ENCODE measurements around the gene E2F1.

Gene E2F1

DNA sequence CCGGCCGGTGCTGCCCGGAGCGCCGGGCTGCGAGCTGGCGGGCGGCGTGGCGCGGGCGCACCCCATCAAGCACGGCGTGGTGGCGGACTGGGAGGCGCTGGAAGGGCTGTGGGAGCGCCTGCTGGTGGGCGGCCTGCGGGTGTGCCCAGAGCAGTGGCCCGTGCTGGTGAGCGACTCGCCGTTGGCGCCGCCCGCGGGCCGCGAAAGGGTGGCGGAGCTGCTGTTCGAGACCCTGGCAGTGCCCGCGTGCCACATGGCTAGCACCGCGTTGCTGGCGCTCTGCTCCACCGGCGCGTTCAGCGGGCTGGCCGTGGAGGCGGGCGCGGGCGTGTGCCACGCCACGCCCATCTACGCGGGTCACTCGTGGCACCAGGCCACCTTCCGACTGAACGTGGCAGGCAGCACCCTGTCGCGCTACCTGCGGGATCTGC is 18.9 kb downstream of the E2F1 start:
- H3K4me3 ChIP-seq (ENCODE audit: low read depth in 1 of 2, low read length in 2 of 2): peak overlapping the region; percentile 59 to 80

DNA sequence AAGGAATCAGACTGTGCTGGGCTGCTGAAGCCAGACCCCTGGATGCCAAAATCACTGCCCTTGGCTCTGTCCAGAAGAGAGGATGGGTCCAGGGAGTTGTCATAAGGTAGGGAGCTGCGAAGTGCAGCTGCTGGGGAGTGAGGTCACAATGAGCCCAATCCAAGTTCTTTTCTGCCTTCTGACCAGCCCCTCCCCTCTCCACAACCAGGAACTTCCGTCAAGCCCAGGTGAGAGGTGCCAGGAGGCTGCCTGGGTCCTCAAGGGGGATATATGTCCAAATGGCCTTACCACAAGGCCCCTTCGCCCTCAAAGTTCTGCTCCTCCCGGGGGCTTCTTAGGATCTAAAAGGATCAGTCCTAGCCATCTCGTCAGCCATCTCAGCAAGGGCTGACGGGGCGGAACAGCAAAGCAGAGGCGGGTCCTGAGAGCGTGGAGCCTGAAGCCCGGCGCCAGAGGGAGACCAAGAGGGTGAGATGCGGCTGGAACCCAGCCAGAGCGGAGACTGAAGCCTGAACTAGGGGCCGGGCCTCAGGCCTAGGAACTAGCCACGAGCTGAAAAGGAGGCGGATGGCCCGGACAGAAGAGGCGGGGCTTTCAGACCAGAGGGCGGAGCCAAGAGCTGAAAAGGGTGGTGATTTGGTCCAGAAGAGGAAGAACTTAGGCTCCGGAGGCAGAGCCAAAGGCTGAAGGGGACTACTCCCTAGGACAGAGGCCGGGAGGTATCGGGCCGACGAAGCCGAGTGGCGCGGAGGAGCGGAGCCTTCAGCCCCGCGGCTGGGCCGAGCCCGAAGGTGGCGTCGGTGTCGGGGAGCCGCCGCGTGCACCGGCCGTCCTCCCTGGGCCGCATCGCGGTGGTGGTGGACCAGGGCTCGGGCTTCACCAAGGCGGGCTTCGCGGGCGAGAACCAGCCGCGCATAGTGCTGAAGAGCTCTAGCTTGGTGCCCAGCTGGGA is 19.6 kb downstream of the E2F1 start, which contains the start of gene ACTL10:
Gene ACTL10, plus strand, starts transcription at position 651 of the 952 bp plus-strand sequence. CDS start 555 bp downstream, outside the sequence.
- H3K4me3 ChIP-seq (ENCODE audit: low read depth in 1 of 2, low read length in 2 of 2): peak within 1 kb of the TSS; percentile 59 to 80
- peaks cover 0 to 4% of the 10 kb centered on the region in 2 donors for H3K36me3 ChIP-seq (ENCODE audit: control insufficient read depth in 1 of 2, insufficient read depth in 2 of 2, low read length in 2 of 2)
- no peaks in the 10 kb centered on the region for H3K9me3 ChIP-seq (ENCODE audit: control insufficient read depth in 1 of 2, low read length in 2 of 2)
- peaks cover 11 to 42% of the 10 kb centered on the region in 2 donors for H3K4me1 ChIP-seq (ENCODE audit: control insufficient read depth in 1 of 2, insufficient read depth in 2 of 2, low read length in 2 of 2)
- H3K27ac ChIP-seq (ENCODE audit: low read length): peak within 1 kb of the TSS; percentile 83
- no peaks in the 10 kb centered on the region for H3K27me3 ChIP-seq (ENCODE audit: low read depth, low read length)

More for the DNA sequence above, 18.9 kb downstream of the E2F1 start:
- Histone ChIP-seq H3K36me3 (ENCODE audit: control insufficient read depth in 1 of 2, insufficient read depth in 2 of 2, low read length in 2 of 2) (peaks cover 0 to 4% of the 10 kb centered on the region in 2 donors), H3K9me3 (ENCODE audit: control insufficient read depth in 1 of 2, low read length in 2 of 2) (no peaks in the 10 kb centered on the region), H3K27ac (ENCODE audit: low read length) (no peak overlapping the region), H3K4me1 (ENCODE audit: control insufficient read depth in 1 of 2, insufficient read depth in 2 of 2, low read length in 2 of 2) (peaks cover 11 to 44% of the 10 kb centered on the region in 2 donors), H3K27me3 (ENCODE audit: low read depth, low read length) (no peaks in the 10 kb centered on the region)

DNA sequence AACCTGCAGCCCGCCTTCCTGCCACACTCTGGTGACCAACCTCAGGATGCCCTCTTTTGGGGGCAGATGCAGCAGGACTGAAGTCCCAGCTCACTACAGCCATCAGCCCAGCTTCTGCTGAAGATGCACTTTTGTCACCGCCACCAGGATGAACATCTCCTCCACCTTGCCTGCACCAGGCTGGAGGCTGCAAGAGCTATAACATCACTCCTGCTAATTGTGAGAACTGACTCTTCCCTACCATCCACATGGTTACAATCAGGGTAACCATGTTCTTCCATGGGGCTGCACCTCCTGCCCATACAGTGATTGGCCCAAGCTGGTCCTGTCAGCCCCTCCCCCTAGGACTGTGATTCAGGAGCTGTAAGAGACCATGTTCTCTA is 21.4 kb downstream of the E2F1 start:
- H3K4me1 ChIP-seq (ENCODE audit: control insufficient read depth in 1 of 2, insufficient read depth in 2 of 2, low read length in 2 of 2): peaks cover 11 to 42% of the 10 kb centered on the region in 2 donors
- H3K4me3 ChIP-seq (ENCODE audit: low read depth in 1 of 2, low read length in 2 of 2): no peak overlapping the region
- H3K36me3 ChIP-seq (ENCODE audit: control insufficient read depth in 1 of 2, insufficient read depth in 2 of 2, low read length in 2 of 2): peaks cover 0 to 9% of the 10 kb centered on the region in 2 donors
- H3K27me3 ChIP-seq (ENCODE audit: low read depth, low read length): no peaks in the 10 kb centered on the region
- no peaks in the 10 kb centered on the region for H3K9me3 ChIP-seq (ENCODE audit: control insufficient read depth in 1 of 2, low read length in 2 of 2)
- H3K27ac ChIP-seq (ENCODE audit: low read length): no peak overlapping the region

DNA sequence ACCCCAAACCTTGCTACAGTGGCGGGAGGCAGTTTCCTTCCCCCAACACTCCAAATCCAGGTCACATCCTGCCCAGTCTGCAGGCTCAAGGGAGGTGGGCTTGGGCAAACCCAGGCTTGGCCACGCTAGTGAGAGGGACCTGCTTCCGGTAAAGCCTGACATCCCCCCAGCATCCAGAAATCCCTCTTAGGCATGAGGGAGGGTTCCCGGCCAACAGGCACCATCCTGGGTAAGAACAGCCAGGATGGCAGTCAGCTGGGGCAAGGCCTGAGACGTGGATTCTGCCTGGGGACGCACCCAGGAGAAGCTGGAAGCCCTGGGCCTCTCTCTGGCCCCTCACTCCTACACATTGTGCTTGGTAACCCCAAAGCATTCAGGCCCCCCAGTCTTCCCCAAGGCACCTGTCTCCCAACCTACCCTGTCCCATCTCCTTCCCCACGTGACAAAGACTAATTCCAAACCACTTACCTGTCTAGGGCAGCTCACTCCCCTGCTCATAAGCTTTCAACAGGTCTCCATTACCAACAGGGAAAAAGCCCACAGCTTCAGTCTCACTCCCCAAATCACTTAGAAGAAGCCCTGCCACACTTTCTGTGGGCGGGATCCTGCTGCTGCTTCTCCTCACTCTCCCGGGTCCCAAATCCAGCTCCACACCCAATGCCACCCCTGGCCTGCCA is 22.0 kb downstream of the E2F1 start:
- peak overlapping the region; percentile 77 for H3K27ac ChIP-seq (ENCODE audit: low read length)
- no peaks in the 10 kb centered on the region for H3K9me3 ChIP-seq (ENCODE audit: control insufficient read depth in 1 of 2, low read length in 2 of 2)
- peaks cover 11 to 42% of the 10 kb centered on the region in 2 donors for H3K4me1 ChIP-seq (ENCODE audit: control insufficient read depth in 1 of 2, insufficient read depth in 2 of 2, low read length in 2 of 2)

DNA sequence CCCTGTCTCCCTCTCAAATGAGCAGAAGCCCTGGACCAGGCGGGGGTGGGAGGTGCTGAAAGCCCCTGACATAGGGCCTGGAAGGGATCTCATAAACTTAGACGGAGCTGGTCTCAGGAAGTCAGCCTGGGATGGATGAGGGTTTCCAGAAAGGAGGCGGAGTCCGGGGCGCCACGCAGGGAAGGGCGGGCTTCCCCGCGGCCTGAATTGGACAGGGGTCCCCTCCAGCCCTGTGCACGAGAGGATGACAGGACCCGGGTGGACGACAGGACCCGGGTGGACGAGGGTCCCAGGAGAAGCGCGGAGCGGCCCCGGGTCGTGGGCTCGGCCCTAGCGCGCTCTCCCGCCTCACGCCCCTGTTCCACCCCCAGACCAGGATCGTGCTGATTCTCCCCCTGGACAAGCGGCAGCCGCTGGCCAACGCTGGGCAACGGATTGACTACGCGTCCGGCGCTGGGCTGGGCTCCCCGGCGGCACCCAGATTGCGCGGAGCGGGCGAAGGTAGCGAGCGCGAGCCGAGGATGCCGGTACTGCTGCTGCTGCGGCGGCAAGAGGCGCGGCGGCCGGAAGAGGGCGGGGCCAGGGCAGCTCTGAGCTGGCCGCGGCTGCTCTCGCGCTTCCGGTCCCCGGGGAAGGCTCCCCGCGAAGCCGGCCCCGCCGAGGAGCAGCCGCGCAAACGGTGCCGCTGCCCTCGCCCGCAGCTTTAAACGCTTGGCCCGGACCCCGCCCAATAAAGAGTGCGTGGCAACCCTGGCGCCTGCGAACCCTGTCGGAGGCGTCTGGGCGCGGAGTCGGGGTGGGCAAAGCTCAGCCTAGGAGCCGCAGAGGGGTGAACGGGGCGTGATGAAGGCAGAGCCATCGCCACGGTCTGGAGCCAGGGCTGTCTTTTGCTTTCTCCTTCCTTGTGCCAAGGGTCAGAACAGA is 22.8 kb downstream of the E2F1 start:
- no peaks in the 10 kb centered on the region for H3K27me3 ChIP-seq (ENCODE audit: low read depth, low read length)
- peaks cover 0 to 22% of the 10 kb centered on the region in 2 donors for H3K36me3 ChIP-seq (ENCODE audit: control insufficient read depth in 1 of 2, insufficient read depth in 2 of 2, low read length in 2 of 2)
- no peaks in the 10 kb centered on the region for H3K9me3 ChIP-seq (ENCODE audit: control insufficient read depth in 1 of 2, low read length in 2 of 2)
- H3K4me1 ChIP-seq (ENCODE audit: control insufficient read depth in 1 of 2, insufficient read depth in 2 of 2, low read length in 2 of 2): peaks cover 11 to 42% of the 10 kb centered on the region in 2 donors
- peak overlapping the region; percentile 78 to 93 for H3K4me3 ChIP-seq (ENCODE audit: low read depth in 1 of 2, low read length in 2 of 2)
- H3K27ac ChIP-seq (ENCODE audit: low read length): peak overlapping the region; percentile 77

More for the DNA sequence above, 22.0 kb downstream of the E2F1 start:
- no peaks in the 10 kb centered on the region for H3K27me3 ChIP-seq (ENCODE audit: low read depth, low read length)
- peak overlapping the region; percentile 78 to 93 for H3K4me3 ChIP-seq (ENCODE audit: low read depth in 1 of 2, low read length in 2 of 2)
- peaks cover 0 to 14% of the 10 kb centered on the region in 2 donors for H3K36me3 ChIP-seq (ENCODE audit: control insufficient read depth in 1 of 2, insufficient read depth in 2 of 2, low read length in 2 of 2)

DNA sequence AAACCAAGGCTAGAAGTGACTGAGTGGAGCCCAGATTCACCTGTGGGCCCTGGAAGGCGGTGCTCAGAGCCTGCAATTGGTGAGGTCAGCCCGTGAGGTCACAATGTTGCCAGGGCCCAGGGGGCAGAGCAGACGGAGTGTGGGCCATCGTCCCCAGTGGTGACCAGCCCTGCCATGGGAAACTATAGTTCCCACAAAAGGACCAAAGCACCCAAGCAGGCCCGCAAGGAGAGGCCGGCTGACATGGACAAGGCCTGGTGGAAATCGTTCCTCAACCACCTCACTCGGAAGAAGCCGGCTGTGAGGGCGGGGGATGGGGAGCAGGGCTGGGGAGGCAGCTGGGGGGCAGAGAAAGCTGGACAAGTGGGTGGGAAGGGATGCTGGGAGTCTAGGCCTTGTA is 24.0 kb downstream of the E2F1 start, which contains the start of gene C20orf144:
Gene C20orf144, plus strand, starts transcription at position 156 of the 400 bp plus-strand sequence. Its CDS starts 19 bp downstream, at position 175.
- Histone ChIP-seq H3K36me3 (ENCODE audit: control insufficient read depth in 1 of 2, insufficient read depth in 2 of 2, low read length in 2 of 2) (peaks cover 0 to 31% of the 10 kb centered on the region in 2 donors), H3K4me3 (ENCODE audit: low read depth in 1 of 2, low read length in 2 of 2) (peak within 1 kb of the TSS; percentile 78 to 93), H3K4me1 (ENCODE audit: control insufficient read depth in 1 of 2, insufficient read depth in 2 of 2, low read length in 2 of 2) (peaks cover 11 to 30% of the 10 kb centered on the region in 2 donors), H3K9me3 (ENCODE audit: control insufficient read depth in 1 of 2, low read length in 2 of 2) (no peaks in the 10 kb centered on the region), H3K27ac (ENCODE audit: low read length) (peak within 1 kb of the TSS; percentile 60), H3K27me3 (ENCODE audit: low read depth, low read length) (no peaks in the 10 kb centered on the region)

DNA sequence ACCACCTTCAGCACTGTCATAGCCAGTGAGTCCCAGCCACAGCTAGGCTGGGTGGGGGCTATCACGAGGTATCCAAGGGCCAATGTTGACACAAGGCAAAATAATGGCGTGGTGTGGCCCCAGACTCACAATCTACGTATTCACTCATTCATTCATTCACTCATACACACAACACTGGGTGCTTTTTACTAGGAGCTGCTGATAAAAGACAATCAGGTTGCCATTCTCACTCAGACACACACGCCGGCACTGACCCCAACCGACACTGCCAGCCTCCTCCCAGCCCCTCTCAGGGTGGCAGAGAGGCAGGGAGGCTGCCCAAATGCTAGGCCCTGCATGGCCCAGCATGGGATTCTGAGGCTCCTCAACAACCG is 25.5 kb downstream of the E2F1 start:
- no peak overlapping the region for H3K27ac ChIP-seq (ENCODE audit: low read length)

DNA sequence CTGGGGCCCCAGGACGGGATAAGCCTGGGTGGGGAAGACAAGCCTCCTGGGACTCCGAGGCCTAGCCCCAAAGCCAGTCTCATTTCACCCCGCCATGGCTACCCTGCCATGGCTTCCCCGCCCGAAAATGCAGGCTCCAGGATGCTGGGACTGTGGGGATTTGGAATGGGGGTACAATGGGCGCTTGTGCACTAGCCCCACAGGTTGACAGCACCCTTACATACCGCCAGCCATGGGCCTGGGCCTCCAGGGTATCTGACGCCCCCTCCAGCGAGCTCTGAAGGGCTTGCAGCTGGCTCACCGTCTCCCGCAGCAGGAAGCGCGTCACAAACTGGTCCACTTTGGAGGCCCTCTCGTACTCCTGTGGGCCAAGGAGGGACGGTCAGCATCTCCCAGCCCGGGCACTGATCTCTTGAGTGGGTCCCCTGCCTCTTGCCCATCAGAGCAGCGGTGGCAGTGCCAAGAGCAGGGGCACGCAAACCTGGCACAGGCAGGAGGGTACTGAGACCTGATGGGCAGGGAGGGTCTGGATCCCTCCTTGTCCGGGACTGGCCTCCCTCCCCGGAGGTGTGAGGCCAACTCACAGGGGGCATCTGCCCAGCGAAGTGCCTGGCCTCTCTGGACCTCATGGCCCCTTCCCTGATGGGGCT is 26.0 kb downstream of the E2F1 start:
- Histone ChIP-seq H3K4me3 (ENCODE audit: low read depth in 1 of 2, low read length in 2 of 2) (no peak overlapping the region), H3K36me3 (ENCODE audit: control insufficient read depth in 1 of 2, insufficient read depth in 2 of 2, low read length in 2 of 2) (peaks cover 0 to 31% of the 10 kb centered on the region in 2 donors)

More for the DNA sequence above, 25.5 kb downstream of the E2F1 start:
- Histone ChIP-seq H3K9me3 (ENCODE audit: control insufficient read depth in 1 of 2, low read length in 2 of 2) (no peaks in the 10 kb centered on the region), H3K4me1 (ENCODE audit: control insufficient read depth in 1 of 2, insufficient read depth in 2 of 2, low read length in 2 of 2) (peaks cover 6 to 19% of the 10 kb centered on the region in 2 donors), H3K36me3 (ENCODE audit: control insufficient read depth in 1 of 2, insufficient read depth in 2 of 2, low read length in 2 of 2) (peaks cover 0 to 31% of the 10 kb centered on the region in 2 donors), H3K27me3 (ENCODE audit: low read depth, low read length) (no peaks in the 10 kb centered on the region), H3K4me3 (ENCODE audit: low read depth in 1 of 2, low read length in 2 of 2) (no peak overlapping the region)

DNA sequence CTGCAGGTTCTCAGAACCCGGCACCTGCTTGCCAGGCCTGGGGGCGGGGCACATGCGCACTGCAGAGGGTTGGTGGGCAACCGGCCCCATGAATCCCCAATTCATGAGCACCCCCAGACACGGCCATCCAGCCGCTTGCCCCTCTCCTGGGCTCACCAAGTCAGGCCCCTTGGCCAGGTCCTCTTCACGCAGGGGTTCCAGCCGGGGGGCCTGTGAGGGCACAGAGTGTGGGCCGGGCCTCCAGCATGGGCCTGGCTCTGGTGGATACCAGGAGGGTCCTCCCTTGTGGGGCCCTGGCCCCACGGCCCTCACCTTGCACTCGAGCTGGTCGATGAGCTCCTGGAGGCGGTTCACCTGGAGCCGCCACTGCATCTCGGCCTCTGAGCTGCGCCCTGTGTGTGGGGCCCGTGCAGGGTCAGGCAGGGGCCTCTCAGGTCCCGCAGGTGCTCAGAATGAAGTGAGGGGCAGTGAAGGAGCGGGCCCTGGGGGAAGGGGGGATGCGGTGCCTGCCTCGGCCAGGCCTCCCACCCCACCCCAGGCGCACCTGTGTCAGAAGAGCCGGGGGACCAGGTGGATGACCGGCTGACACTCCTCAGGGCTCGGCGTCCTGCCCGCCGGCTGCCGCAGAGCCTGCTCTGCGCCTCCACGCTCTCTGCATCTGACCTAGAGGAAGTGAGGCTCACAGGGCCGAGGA is 26.7 kb downstream of the E2F1 start:
- Histone ChIP-seq H3K27ac (ENCODE audit: low read length) (no peak overlapping the region), H3K4me3 (ENCODE audit: low read depth in 1 of 2, low read length in 2 of 2) (no peak overlapping the region), H3K36me3 (ENCODE audit: control insufficient read depth in 1 of 2, insufficient read depth in 2 of 2, low read length in 2 of 2) (peaks cover 0 to 31% of the 10 kb centered on the region in 2 donors), H3K27me3 (ENCODE audit: low read depth, low read length) (no peaks in the 10 kb centered on the region), H3K9me3 (ENCODE audit: control insufficient read depth in 1 of 2, low read length in 2 of 2) (no peaks in the 10 kb centered on the region), H3K4me1 (ENCODE audit: control insufficient read depth in 1 of 2, insufficient read depth in 2 of 2, low read length in 2 of 2) (peaks cover 6 to 15% of the 10 kb centered on the region in 2 donors)

More for the DNA sequence above, 26.0 kb downstream of the E2F1 start:
- Histone ChIP-seq H3K27me3 (ENCODE audit: low read depth, low read length) (no peaks in the 10 kb centered on the region), H3K27ac (ENCODE audit: low read length) (no peak overlapping the region), H3K9me3 (ENCODE audit: control insufficient read depth in 1 of 2, low read length in 2 of 2) (no peaks in the 10 kb centered on the region), H3K4me1 (ENCODE audit: control insufficient read depth in 1 of 2, insufficient read depth in 2 of 2, low read length in 2 of 2) (peaks cover 6 to 19% of the 10 kb centered on the region in 2 donors)
